Stimulated activated CD4-positive, alpha-beta T cell treated with anti-CD3 and anti-CD28 coated beads, Interleukin-1b, Interleukin-23, amount 100 ng/mL, for 24 hours (primary cell): ENCODE measurements around the gene SPARC.

ENCODE experiments used
- DNase-seq, 4 experiments: peaks; one replicate each; pipeline ENCODE4 v3.0.0-alpha.2; 2020; ENCODE audit warnings: low read depth in 4 of 4, low spot score in 1 of 4

Gene SPARC

DNA sequence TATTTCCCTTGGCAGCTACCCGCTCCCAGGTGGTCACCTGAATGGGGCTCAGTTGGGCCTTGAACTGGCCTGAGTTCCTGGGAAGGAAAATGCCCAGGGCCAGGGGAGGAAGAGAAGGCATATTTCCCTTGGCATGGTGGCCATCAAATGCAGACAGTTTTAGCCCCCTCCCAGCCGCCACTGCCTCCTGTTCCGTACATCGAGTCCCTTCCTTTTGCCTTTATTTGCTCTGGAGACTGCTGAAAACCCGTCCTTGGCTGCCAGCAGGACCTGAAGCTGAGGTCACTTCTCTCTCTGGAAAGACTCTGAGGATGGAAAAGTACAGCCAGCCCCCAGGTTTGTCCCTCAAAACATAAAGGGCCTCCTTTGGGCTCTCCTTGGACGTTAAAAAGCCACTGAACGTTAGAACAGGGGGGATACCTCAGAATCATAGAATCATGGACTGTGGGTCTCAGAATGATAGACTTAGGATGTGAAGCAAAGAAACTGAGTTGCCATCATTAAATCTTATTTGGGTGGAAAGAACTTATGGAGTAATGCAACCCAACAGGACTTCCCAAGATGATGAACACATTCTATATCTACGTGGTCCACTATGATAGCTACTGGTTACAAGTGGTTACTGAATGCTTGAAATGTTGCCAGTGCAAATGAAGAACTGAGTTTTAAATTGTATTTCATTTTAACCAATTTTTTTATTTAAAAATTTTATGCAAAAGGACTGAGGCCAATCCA lies 7.1 kb downstream of the SPARC start:
- DNase-seq = no peak

DNA sequence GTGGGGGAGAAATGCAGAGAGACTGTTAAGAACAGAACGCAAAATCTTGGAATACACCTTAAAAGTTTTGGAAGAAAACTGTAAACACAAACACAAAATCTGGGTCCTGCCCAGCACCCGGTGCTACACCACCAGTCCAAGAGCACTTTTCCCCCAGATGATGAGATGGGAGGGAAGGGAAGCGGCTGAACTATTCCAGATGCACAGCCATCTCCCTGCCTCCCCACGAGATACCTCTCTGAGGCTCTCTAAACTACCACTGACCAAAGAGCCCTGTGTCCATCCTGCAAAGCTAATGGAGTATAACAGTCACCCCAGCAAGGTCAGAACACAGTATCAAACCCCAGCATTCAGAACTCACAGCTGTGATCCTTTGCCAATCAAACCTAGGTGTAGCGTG lies 8.0 kb downstream of the SPARC start:
- DNase-seq = no peak

DNA sequence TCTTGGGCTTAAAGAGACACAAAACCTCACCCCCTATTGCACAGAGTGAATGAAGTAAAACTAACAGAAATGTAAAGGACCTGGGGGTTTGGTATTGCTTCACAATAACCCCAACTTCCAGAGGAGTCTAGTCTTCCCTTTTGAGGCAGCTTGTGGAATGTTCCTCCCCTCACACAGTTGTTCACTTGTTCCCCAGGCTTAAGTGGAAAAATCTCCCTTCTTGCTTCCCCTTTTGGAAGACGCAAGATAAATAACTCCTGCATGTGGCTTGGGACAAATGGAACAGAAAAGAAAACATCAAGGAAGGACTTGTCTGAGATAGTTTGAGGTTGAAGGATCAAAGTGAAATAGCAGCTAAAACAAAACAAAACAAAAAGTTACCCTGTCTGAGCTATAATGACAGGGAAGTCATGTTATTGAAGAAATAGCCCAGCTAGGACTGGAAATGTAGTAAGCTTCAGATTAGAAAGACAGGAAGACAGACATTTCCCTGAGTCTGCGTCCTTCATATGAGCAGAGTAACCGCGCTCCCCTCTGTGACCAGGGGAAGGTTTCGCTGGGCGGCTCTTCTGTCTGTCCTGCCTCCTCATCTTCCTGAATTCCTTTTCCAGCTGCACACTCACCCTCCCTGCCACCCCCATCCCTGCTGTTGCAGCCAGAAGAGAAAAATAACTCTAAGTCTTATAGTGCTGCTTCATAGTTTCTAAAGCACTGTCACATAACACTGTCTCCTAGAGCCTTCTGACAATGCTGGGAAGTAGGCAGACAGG lies 8.8 kb downstream of the SPARC start:
- DNase-seq = no peak

DNA sequence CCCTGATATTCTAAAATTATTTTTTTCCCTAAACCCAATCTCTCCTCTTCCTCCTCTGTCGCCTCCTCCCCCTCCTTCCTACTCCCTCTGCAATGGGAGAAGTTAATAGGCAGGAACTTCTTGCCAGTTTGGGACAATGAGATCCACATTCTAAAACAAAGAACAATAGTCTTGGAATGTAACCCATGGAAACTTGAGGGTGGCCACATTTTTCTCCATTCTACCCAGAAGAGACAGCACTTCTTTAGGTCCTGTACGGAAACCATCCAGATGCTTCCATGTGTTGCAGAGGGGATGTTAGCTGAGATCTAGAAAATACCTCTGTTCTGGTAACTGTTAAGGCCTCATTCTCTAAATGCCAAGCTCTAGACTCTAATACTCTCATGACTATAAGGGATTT lies 10.0 kb downstream of the SPARC start:
- no peak for DNase-seq

DNA sequence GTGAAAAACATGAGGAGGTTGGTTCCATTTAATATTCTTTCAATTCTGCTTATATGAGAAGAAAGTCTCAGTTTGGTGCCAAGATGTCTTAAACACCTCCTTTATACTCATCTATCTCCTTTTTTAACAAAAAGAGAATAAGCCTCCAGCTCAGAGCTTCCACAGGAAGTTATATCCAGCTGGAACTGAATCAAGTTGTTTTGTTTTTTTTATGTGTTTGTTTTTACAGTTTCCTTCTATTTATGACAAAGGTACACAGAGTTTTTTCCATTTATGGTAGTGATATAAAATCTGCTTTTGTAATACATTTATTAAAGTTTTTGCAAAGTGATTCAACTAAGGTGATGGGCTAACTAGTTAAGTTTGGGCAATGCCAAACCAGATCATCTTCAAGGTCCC lies 10.4 kb downstream of the SPARC start:
- DNase-seq = no peak

DNA sequence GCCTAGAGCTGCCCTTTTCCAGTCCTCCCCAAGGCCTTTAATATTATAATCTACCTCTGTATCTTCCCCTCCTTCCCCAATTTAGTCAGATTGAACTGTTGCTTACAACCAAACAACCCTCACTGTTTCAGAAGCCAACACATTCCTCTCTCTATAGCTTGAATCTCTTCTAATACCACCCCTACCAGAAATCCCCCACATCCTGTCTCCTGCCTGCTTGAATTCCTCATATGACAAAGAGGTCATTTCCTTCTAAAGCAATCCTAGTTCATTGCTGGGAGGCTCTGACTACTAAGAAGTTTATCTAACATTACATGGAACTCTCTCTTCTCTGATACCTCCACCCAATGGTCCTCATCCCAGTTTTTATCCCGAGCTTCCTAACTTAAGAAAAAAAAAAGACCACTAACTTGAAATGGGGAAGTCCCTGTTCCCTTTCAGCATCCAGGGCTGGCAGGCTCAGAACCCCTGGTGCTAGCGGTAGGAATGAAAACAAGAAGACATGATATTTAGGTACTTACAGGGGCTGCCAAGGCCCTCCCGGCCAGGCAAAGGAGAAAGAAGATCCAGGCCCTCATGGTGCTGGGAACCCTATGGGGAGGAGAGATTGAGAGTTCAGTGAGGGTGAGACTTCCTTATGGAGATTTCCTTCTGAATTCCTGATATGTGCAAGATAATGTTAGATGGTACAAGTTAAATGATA lies 11.0 kb downstream of the SPARC start:
- no peak for DNase-seq

DNA sequence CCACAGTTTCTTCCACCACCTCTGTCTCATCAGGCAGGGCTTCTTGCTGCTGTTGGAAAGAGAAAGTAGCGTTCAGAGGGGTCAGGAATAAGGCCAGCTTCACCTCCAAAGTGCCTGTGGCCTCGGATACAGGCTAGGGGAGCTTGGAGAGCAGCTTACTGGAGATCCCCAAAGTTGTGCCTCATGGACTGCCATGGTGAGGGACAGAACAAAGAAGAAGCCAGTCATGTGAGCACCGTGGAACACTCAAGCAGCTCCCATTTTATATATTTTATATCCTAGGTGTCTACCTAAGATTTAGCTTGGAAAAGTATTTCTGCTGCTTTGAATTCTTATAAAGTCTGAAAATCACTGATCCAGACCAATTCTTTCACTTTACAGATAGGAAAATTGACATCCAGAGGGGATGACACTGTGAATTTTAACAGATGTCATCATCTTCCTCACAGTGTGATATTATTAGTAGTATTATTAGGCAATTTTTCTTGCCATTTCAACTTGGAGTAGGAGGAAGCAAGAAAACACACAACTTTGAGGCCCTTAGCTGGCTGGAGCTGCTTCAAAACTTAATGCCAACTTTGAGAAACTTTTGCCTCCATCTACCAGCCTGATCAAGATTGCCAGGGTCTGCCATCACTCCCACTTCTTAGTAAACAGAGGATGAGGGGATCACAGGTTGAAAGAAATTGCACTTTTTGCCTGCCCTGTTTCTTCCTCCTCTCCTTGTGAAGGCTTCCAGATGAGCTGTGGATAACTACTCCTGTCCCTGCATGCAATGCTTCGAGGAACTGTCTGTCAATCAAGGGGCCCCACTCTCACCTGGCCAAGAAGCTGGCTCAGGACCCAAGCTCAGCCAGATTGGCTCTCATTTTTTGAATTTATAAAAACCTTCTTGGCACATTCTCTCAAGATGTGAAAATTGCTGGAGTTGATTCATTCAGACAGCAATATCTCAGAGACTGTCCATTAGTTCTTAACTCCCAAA lies 11.8 kb downstream of the SPARC start:
- DNase-seq = no peak

DNA sequence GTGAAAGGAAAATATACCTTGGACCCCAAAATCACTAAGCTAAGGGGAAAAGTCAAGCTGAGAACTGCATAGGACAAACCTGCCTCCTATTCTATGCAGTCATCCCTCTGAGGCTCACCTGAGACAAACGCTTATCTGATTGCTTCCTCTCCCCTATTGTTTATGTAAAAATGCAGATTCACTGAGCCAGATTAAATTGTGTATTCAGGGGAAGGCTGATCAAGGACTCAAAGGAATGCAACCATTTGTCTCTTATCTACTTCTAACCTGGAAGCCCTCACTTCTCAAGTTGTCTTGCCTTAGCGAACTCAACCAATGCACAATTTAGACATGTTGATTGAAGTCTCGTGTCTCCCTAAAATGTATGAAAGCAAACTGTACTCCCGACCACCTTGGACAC lies 13.3 kb downstream of the SPARC start:
- DNase-seq = no peak

DNA sequence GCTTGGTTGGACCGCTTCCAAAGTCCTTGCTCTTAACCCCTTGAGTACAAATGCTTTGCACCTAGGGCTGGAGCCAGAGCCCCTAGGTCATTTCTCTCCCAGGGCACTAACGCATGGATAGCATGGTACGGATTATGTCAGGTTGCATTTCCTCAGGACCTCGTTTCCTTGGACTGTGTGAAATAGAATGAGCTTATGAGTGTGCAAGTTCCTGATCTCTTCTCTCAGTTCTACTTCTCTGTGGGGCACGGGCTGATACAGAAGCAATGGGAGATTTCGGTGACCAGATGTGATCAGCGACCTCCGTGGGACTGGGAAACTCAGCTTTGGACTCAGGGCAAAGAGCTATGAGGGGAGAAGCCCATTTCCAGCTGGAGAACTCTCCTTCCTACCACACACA lies 14.2 kb downstream of the SPARC start:
- DNase-seq = no peak

DNA sequence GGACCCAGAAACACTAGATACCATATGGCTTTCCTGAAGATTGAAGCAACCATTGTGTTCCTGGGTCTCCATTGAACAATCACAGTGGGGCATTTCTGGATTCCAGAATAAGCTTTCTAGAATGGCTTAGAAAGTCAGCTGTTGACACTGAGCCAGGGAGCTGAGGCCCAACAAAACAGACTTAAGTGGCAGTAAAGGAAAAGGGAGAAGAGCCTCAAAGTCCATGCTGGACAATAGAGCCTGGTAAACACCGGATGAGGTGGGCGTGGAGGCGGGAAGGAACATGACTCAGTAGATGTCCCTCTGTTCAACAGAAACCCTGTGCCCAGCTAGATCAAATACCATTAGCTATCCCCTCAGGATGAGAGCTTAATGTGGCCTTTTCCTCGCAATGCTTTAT lies 14.8 kb downstream of the SPARC start:
- no peak for DNase-seq

DNA sequence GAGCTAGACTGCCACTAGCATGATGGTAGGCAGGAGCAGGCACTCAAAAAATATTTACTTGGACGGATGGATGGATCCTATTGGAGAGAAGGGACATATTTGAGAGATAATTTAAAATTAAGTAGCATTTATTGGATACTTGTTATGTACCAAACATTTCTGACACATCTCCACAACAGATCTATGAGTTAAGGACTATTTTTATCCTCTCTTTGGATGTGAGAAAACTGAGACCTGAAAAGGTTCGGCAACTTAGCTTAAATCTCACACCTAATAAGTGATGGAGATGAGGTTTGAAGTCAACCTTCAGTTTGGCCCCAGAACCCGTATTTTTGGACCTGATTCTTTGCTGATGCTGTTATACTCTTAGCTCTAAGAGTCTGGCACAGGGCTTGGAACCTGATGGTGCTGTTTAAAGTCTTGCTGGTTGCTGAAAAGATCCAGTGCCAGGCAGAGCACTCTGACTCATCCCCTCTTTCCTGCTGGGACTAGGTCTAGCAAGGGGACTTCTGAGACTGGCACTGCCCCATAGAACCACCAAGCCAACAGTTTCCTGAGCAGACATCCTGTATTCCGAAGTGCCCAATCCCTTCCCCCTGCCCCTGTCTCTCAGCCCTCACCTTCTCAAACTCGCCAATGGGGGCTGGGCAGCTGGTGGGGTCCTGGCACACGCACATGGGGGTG lies 15.6 kb downstream of the SPARC start:
- no peak for DNase-seq

DNA sequence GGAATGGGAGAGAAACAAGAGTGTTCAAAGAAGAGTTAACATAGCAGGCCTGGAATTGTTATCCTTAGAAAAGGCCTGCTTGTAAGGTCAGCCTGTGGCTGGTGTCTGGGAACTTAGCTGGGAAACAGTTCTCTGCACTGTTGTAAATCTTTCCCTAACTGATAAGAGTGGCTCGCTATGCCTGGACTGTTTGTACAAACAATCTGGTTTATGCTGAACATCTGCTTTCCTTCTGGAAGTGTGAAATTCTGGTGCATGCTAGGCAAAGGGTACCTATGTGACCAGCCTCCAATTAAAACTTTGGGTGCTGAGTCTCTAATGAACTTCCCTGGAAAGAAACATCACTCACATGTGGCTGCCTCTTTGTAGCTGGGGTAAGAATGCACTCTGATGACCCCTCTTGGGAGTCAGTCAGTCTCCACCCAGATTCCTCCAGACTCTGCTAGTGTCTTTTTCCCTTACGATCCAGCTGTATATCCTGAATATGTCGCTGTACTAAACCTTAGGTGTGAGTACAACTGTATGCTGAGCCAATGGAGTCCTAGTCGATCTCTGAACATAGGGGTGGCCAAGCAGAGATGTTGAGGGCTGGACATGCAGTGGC lies 16.5 kb downstream of the SPARC start:
- no peak for DNase-seq

DNA sequence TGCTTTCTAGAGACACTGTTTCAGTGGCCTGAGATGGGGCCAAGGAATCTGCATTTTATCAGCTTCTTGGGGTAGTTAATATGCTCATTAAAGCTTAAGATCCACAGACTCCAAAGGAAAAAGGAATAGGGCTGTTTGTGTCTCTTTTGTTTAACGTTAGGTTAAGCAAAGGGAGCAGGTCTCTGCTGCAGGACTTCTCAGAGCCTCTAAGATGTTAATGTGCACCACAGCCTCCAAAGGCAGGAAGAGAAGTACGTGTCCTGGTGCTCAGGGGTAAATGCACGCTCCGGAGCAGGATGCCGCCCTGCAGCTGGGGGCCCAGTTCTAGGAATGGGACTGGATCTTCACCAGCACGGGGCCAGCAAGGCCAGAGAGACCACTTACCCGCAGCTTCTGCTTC lies 19.6 kb downstream of the SPARC start:
- DNase-seq = no peak

DNA sequence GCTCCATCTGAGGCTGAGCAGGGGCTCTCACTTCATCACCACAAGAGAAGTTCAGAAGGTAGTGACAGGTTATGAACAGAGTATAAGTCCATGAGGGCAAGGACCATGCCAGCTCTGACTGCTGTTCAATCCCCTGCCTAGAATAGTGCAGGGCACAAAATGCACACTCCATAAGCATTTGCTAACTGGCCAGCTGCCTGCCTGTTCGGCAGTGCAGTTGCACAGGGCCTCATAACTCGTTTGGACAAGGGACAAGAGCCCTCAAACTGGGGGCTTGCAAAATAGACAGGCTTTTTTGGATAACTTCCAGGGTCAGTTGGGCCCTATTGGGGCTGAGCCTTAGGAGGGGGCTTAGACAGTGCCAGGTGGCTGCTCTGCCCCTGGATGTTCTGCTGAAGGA lies 21.1 kb downstream of the SPARC start:
- DNase-seq = no peak

DNA sequence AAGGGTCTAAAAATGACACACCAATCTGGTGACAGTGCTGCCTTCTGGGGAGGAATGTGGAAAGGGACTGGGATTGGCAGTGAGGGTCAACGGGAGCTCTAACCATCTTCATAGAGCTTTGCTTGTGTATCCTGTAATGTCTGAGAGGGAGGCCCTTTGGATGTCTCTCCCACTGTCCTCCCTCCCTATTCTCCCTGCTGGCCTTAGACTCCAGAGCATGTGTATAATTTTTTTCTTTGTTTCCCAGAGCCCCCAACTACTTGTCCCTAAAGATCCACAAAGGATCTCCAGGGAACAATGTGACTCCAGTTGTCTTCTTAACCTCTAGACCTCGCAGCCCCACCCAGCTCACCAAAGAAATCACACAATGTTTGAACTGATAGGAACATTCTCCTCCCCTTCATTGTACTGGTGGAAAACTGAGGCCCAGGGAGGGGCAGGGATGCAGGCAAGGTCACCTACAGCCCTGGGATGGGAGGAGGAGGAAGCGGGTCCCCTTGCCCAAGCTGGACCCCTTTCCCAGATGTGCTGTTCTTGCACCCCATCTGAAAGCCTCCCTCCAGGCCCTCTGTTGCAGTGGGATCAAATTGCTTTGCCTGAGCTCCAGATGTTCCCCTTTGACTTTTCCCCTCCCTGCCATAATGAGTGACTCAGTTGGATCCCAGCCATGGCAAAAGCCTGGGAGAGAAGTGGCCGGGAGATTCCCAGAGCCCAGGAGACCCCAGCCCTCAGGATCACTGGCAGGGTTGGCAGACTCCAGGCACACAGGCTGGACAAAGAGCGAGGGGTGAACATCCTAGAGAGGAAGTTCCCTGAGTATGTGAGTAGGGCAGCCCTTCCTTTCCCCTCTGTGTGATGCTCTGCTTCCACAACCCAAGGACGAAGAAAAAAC lies 21.8 kb downstream of the SPARC start:
- no peak for DNase-seq

DNA sequence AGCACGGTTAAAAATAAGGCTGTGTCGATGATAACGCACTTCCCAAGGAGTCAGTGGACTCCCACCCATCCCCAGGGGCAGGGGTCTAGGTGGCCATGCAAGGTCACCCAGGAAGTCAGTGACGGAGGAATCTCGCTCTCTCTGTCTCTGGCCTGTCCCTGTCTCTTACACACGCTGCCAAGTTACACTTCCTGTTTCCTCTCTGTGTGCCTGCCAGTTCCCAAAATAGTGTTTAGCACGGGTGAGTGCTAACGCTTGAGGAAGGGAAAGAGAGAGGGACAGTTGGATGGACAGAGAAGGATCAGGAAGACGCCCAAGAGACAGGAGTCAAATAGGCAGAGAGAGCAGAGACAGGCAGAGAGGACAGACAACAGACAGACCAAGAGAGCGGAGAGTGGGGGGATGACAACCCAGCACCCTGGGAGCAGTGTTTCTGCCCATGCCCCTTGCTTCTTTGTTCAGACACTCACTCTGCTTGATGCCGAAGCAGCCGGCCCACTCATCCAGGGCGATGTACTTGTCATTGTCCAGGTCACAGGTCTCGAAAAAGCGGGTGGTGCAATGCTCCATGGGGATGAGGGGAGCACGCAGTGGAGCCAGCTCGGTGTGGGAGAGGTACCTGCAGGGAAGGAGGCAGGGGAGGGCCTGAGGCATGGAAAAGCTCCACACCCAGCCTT lies 23.0 kb downstream of the SPARC start:
- no peak for DNase-seq

DNA sequence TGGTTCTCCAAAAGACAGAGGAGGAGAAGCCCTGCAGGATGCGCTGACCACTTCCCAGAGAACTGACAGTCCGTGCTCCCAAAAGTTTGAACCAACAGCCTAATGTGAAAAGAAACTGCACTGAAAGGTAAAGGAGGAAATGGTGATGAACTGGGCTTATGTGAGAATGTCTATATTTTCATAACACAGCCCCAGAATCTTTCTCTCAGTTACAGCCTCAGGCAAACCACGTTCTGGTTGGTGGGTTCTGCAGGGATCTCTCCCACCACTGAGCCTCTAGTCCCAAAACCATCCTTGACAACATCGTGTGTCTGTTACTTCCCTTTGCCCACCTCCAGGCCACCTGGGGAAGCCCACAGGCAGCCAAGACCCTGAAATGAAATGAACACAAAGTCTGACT lies 23.9 kb downstream of the SPARC start:
- DNase-seq = no peak

DNA sequence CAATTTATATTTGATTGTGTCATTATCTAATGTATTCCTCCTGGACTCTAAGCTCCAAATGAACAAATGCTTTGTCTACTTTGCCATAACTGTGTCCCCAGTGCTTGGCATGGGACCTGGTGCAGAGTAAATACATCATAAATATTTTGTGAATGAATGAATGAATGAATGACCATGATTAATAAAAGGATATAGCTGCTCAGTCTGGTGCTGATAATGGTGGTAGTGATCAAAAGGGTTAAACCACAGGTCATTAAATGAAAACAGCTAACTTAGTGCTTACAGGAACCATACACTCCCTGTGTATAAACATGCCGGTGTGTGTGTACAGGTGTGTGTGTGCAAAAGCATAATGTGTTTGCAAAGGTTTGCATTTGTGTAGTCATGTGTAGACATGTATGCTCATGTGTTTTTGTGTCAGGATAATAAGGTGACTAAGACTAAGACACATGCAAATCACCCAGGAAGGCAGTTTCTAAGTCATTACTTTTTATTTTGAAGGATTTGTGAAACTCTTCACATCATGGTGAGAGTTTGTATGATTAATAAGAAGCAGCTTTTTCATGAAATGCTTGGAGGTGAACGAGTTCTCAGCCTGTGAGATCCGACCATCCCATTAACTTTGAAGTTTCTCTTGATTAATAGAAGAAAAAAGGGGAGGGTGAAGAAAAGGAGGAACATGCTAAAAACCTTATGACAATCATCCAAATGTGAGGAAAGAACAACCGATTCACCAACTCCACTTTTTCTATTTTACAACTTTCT lies 24.6 kb downstream of the SPARC start:
- no peak for DNase-seq
